HepG2 (cell line): ENCODE results near the gene KIAA1217. TPM values are rescaled to one million over a fixed set of nuclear protein-coding genes. Genes with fewer than 3 reads are reported as not detected.

Experiments
- ATAC-seq: fragments of 200-7000 bp; cut with Tn5 transposase; 3 replicates; pipeline ENCODE4 v1.9.1; 2020; ENCODE audit warnings: mild to moderate bottlenecking, moderate library complexity
- BruUV-seq: library from RNA; stranded (reverse); fragments of 400-500 nt; replicated peaks from 2 replicates; lab custom pipeline; 2021; lab: Mats Ljungman, UMichigan
- CTCF ChIA-PET: fragments of 300-600 bp; formaldehyde crosslinking; extraction: SDS; loops from one replicate; lab custom pipeline; 2021; ENCODE audit warnings: low total read pairs, inconsistent platforms, low intra/inter-chr PET ratio; lab: Yijun Ruan, JAX
- POLR2A ChIA-PET: fragments of 350-600 bp; sonication (Branson Sonifier 250); formaldehyde crosslinking; loops from one replicate; lab custom pipeline; 2020; ENCODE audit warnings: antibody characterized with exemption, inconsistent platforms; lab: Yijun Ruan, JAX
- DNase-seq: peaks from one replicate; pipeline ENCODE4 v3.0.0-alpha.2; 2015; ENCODE audit warnings: low spot score
- FAIRE-seq: peaks from 3 replicates; lab custom pipeline; 2011; peaks lifted over from hg19 to GRCh38; lab: Jason Lieb, UNC
- H2AFZ ChIP-seq: one replicate; pipeline ENCODE4 v1.6.1; 2011; ENCODE audit warnings: low read length, inconsistent platforms
- H3K27ac ChIP-seq: fragments of 300-600 bp; 3 replicates; pipeline ENCODE4 v1.8.0; 2011; ENCODE audit warnings: mixed run types, mild to moderate bottlenecking, mixed read lengths, low read length, inconsistent platforms; ENCODE audit not compliant: insufficient read depth; ENCODE audit errors: extremely low read length
- H3K27me3 ChIP-seq, 2 experiments: fragments of 200-600 bp in 1 of 2; 2 replicates in 1 of 2; 3 replicates in 1 of 2; pipeline versions ENCODE4 v1.6.0 to v1.8.0; 2011; ENCODE audit warnings: low read length in 2 of 2, mild to moderate bottlenecking in 2 of 2, moderate library complexity in 2 of 2, inconsistent platforms in 1 of 2; ENCODE audit not compliant: insufficient read depth in 2 of 2, control insufficient read depth in 1 of 2
- H3K36me3 ChIP-seq, 2 experiments: fragments of 200-600 bp in 1 of 2; replicated peaks in 1 of 2; 2 replicates in 1 of 2; 3 replicates in 1 of 2; pipeline versions ENCODE4 v1.5.1 to v1.8.0; 2011; ENCODE audit warnings: low read length in 2 of 2, inconsistent platforms in 1 of 2; ENCODE audit not compliant: insufficient read depth in 2 of 2, control insufficient read depth in 1 of 2
- H3K4me1 ChIP-seq: 2 replicates; pipeline ENCODE4 v1.5.1; 2012; ENCODE audit warnings: low read length, inconsistent platforms; ENCODE audit not compliant: insufficient read depth
- H3K4me2 ChIP-seq: 2 replicates; pipeline ENCODE4 v1.6.0; 2011; ENCODE audit warnings: low read depth, low read length, inconsistent platforms
- H3K4me3 ChIP-seq, 3 experiments: fragments of 200-600 bp in 1 of 3; sonication (generic), shearing (Covaris generic) in 1 of 3; replicated peaks in 1 of 3; 2 replicates each; pipeline ENCODE4 v1.5.1; 2011 to 2016; ENCODE audit warnings: low read length in 3 of 3, inconsistent platforms in 2 of 3, low read depth in 2 of 3, mild to moderate bottlenecking in 2 of 3, control low read depth in 1 of 3, mixed read lengths in 1 of 3; ENCODE audit not compliant: insufficient read depth in 1 of 3
- H3K79me2 ChIP-seq: one replicate; pipeline ENCODE4 v1.6.1; 2011; ENCODE audit warnings: low read length, inconsistent platforms; ENCODE audit not compliant: insufficient read depth
- H3K9ac ChIP-seq: 2 replicates; pipeline ENCODE4 v1.6.0; 2011; ENCODE audit warnings: mild to moderate bottlenecking, low read depth, low read length, inconsistent platforms; ENCODE audit not compliant: insufficient read depth
- H3K9me3 ChIP-seq: 2 replicates; pipeline ENCODE4 v1.5.1; 2012; ENCODE audit warnings: mild to moderate bottlenecking, low read length
- H4K20me1 ChIP-seq: 2 replicates; pipeline ENCODE4 v1.6.0; 2011; ENCODE audit warnings: inconsistent platforms, mild to moderate bottlenecking, low read length, moderate library complexity; ENCODE audit not compliant: insufficient read depth
- DR1 ChIP-seq: sonication (generic); formaldehyde crosslinking; IDR thresholded peaks from 2 replicates; pipeline ENCODE4 v1.8.0; 2021; ENCODE audit warnings: mild to moderate bottlenecking, missing genetic modification reagents, inconsistent platforms
- GTF2F1 ChIP-seq: fragments of 150-350 bp; IDR thresholded peaks from 2 replicates; pipeline ENCODE4 v1.6.1; 2014; ENCODE audit warnings: low read length
- HIC2 ChIP-seq: sonication (generic); formaldehyde crosslinking; IDR thresholded peaks from 2 replicates; pipeline ENCODE4 v1.9.0; 2022; ENCODE audit warnings: low read depth, missing genetic modification reagents
- MTA3 ChIP-seq: sonication (generic); formaldehyde crosslinking; IDR thresholded peaks from 2 replicates; pipeline ENCODE4 v1.4.0; 2020; ENCODE audit warnings: missing genetic modification reagents
- NBN ChIP-seq: fragments of 450-650 bp; conservative IDR thresholded peaks from 2 replicates; pipeline ENCODE4 v1.6.1; 2017
- PHF21A ChIP-seq: sonication (generic); formaldehyde crosslinking; IDR thresholded peaks from 2 replicates; pipeline ENCODE4 v1.5.0; 2020; ENCODE audit warnings: mild to moderate bottlenecking, missing genetic modification reagents
- POLR2AphosphoS2 ChIP-seq: IDR thresholded peaks from 2 replicates; pipeline ENCODE4 v1.6.1; 2011; ENCODE audit warnings: low read depth, low read length, improper control_type of control experiment
- RXRA ChIP-seq: sonication (generic); formaldehyde crosslinking; IDR thresholded peaks from 2 replicates; pipeline ENCODE4 v1.5.1; 2020; ENCODE audit warnings: missing genetic modification reagents
- ZGPAT ChIP-seq: IDR thresholded peaks from 2 replicates; pipeline ENCODE4 v1.6.1; 2016; ENCODE audit warnings: mild to moderate bottlenecking
- ZMYM3 ChIP-seq: sonication (generic); formaldehyde crosslinking; IDR thresholded peaks from 2 replicates; pipeline ENCODE4 v1.5.1; 2020; ENCODE audit warnings: mild to moderate bottlenecking, missing genetic modification reagents
- ZNF337 ChIP-seq: sonication (generic); formaldehyde crosslinking; IDR thresholded peaks from 2 replicates; pipeline ENCODE4 v1.5.1; 2020; ENCODE audit warnings: missing genetic modification reagents, low read depth, mild to moderate bottlenecking, borderline replicate concordance
- ZNF629 ChIP-seq: sonication (generic); formaldehyde crosslinking; conservative IDR thresholded peaks from 2 replicates; pipeline ENCODE4 v1.5.0; 2020; ENCODE audit warnings: missing genetic modification reagents
- ZNF780A ChIP-seq: sonication (generic); formaldehyde crosslinking; IDR thresholded peaks from 2 replicates; pipeline ENCODE4 v1.8.0; 2022; ENCODE audit warnings: mild to moderate bottlenecking, missing genetic modification reagents, moderate library complexity
- ZSCAN25 ChIP-seq: sonication (generic); formaldehyde crosslinking; IDR thresholded peaks from 2 replicates; pipeline ENCODE4 v1.8.0; 2022; ENCODE audit warnings: mild to moderate bottlenecking, missing genetic modification reagents
- ZSCAN31 ChIP-seq: sonication (generic); formaldehyde crosslinking; IDR thresholded peaks from 2 replicates; pipeline ENCODE4 v1.5.0; 2020; ENCODE audit warnings: low read depth, mild to moderate bottlenecking, missing genetic modification reagents
- ZSCAN9 ChIP-seq: IDR thresholded peaks from 2 replicates; pipeline ENCODE4 v1.6.1; 2016; ENCODE audit warnings: borderline replicate concordance
- WGBS: methylation state at CpG from one replicate; pipeline ENCODE4 v1.1.6; 2017; ENCODE audit warnings: low lambda C conversion rate; 5-methylcytosine and 5-hydroxymethylcytosine counted together
- in situ Hi-C: cut with HindIII; loops from 2 replicates; pipeline ENCODE4 v1.10.0; 2017; ENCODE audit warnings: low pct_unique_long_range_greater_than_20kb; ENCODE audit not compliant: extremely low pct_ligation_motif_present
- intact Hi-C: fragments of 100-400 bp; cut with micrococcal nuclease; formaldehyde crosslinking; loops from one replicate; pipeline ENCODE4 v1.10.0; 2022; ENCODE audit not compliant: unreplicated experiment
- polyA plus RNA-seq, 8 experiments: library from polyadenylated mRNA; depleted of rRNA in 3 of 8; stranded (reverse) in 7 of 8; unstranded in 1 of 8; fragments of >200 nt; fragmentation: Illumina TruSeq in 4 of 8; extraction: Trizol in 4 of 8; gene quantifications; 2 replicates each; pipeline versions ENCODE4 v1.2.1 to v1.2.3, GENCODE V29; 2011 to 2016; ENCODE audit warnings: low read depth in 4 of 8, missing spikeins in 1 of 8, mixed read lengths in 1 of 8; ENCODE audit not compliant: insufficient read depth in 1 of 8
- total RNA-seq, 5 experiments: library from RNA; depleted of rRNA; stranded (reverse); fragments of >200 nt; fragmentation: Illumina TruSeq; extraction: Trizol; gene quantifications; 2 replicates each; pipeline ENCODE4 v1.2.3, GENCODE V29; 2016; ENCODE audit warnings: low read depth in 1 of 5
- TF ChIP-seq, protein P1 (sequence below): sonication (generic); formaldehyde crosslinking; IDR thresholded peaks from 2 replicates; pipeline ENCODE4 v1.4.0; 2020; ENCODE audit warnings: low read depth, mild to moderate bottlenecking, missing genetic modification reagents
- TF ChIP-seq, protein P2 (sequence below): sonication (generic); IDR thresholded peaks from 2 replicates; pipeline ENCODE4 v1.6.1; 2016; ENCODE audit warnings: low read depth, borderline replicate concordance

KIAA1217 gene
- total and polyA plus RNA-seq, 2 of the 13 experiments (the other 11 are each of a cell fraction or from before 2014, with no cell fraction given): 4.6 to 10.9 TPM

DNA sequence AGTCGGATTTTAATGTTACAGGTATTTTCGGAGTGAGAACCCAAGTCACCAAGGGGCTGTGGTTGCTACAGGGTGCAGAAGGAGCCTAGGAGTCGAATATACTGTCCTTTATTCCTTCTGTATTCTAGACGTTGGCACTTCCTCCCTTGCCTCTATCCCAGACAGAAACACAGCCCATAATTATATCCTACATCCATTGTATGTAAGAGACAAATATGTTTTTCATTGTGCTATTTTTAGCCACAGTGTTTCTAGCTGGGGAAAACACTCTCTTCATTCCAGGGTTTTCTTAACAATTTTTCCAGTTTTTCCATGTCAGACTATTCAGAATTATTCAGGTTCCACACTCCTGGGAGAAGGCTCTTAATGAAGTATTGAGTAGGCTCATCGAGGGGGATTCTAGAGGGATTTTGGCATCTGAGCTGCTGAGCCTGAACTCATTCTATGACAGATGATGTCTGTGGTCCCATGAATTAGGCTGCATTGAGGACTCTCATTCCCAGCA, 32.6 kb downstream of the KIAA1217 start (continued):
- no peak for TF ChIP-seq ZGPAT
- no peak for TF ChIP-seq GTF2F1
- no peak for TF ChIP-seq NBN
- no peak for TF ChIP-seq ZSCAN9 (CRISPR knock-in tag)
- TF ChIP-seq ZNF629: no peak
- no peak for TF ChIP-seq RXRA (CRISPR knock-in tag)
- TF ChIP-seq POLR2AphosphoS2: no peak
- TF ChIP-seq, protein P1, sequence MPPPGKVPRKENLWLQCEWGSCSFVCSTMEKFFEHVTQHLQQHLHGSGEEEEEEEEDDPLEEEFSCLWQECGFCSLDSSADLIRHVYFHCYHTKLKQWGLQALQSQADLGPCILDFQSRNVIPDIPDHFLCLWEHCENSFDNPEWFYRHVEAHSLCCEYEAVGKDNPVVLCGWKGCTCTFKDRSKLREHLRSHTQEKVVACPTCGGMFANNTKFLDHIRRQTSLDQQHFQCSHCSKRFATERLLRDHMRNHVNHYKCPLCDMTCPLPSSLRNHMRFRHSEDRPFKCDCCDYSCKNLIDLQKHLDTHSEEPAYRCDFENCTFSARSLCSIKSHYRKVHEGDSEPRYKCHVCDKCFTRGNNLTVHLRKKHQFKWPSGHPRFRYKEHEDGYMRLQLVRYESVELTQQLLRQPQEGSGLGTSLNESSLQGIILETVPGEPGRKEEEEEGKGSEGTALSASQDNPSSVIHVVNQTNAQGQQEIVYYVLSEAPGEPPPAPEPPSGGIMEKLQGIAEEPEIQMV (CRISPR knock-in tag): no peak
- no peak for TF ChIP-seq MTA3 (CRISPR knock-in tag)
- TF ChIP-seq DR1: no peak

DNA sequence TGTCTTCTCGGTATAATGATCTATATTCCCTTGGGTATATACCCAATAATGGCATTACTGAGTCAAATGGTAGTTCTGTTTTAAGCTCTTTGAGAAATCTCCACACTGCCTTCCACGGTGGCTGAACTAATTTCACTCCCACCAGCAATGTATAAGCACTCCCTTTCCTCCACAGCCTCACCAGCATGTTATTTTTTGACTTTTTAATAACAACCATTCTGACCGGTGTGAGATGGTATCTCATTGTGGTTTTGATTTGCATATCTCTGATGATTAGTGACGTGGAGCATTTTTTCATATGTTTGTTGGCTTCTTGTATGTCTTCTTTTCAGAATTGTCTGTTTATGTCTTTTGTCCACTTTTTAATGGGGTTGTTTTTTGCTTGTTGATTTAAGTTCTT, 33.6 kb downstream of the KIAA1217 start:
- Histone ChIP-seq H3K4me3 (no peak overlapping the region), H3K4me1 (peaks cover 21% of the 10 kb centered on the region), H3K4me2 (no peak overlapping the region), H2AFZ (no peak overlapping the region), H3K79me2 (no peaks in the 10 kb centered on the region), H3K27ac (no peak overlapping the region), H3K9me3 (no peaks in the 10 kb centered on the region), H3K27me3 (no peaks in the 10 kb centered on the region), H3K9ac (no peak overlapping the region), H4K20me1 (0 out of 2 replicates have a peak, but pooled peaks cover 3% of the 10 kb centered on the region), H3K36me3 (peaks cover 0 to 2% of the 10 kb centered on the region in 2 experiments; a peak in 1 of 5 replicates)
- 98% methylated on average over 4 of the region's 4 CpGs for WGBS
- no TSS peak for BruUV-seq
- no peak for ATAC-seq
- FAIRE-seq: no peak
- no peak for DNase-seq
- ChIA-PET CTCF (no interaction called here), POLR2A (no interaction called here)
- no peak for TF ChIP-seq HIC2 (CRISPR knock-in tag)
- TF ChIP-seq PHF21A: no peak
- TF ChIP-seq ZSCAN31 (CRISPR knock-in tag): no peak
- no peak for TF ChIP-seq ZMYM3 (CRISPR knock-in tag)
- TF ChIP-seq ZNF780A: no peak
- no peak for TF ChIP-seq ZNF337 (CRISPR knock-in tag)
- no peak for TF ChIP-seq ZSCAN25
- TF ChIP-seq, protein P2, sequence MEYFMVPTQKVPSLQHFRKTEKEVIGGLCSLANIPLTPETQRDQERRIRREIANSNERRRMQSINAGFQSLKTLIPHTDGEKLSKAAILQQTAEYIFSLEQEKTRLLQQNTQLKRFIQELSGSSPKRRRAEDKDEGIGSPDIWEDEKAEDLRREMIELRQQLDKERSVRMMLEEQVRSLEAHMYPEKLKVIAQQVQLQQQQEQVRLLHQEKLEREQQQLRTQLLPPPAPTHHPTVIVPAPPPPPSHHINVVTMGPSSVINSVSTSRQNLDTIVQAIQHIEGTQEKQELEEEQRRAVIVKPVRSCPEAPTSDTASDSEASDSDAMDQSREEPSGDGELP: no peak
- in situ Hi-C loops (no loop called here), intact Hi-C loops (no loop called here)
